Fibroblast of the aortic adventitia (primary cell): ENCODE data around the gene PALM2AKAP2. TPM values are rescaled to one million over a fixed set of nuclear protein-coding genes. Genes with fewer than 3 reads are reported as not detected.
A peak's percentile ranks its signal among the peaks of the same experiment; 100 is the strongest.

Source experiments
- DNase-seq: peaks from one replicate; pipeline ENCODE4 v3.0.0-alpha.2; 2010; ENCODE audit warnings: low read depth
- H3K4me3 ChIP-seq: 2 replicates; pipeline ENCODE4 v1.5.1; 2011; ENCODE audit warnings: low read depth, mild to moderate bottlenecking, control low read depth, low read length, moderate library complexity
- total RNA-seq: library from RNA; depleted of rRNA; stranded (reverse); fragments of >200 nt; gene quantifications from 2 replicates; pipeline ENCODE4 v1.2.3, GENCODE V29; 2012; ENCODE audit warnings: low replicate concordance
- TF ChIP-seq, protein P1 (sequence below): IDR thresholded peaks from 2 replicates; pipeline ENCODE4 v1.5.1; 2011; ENCODE audit warnings: mild to moderate bottlenecking, low read length, control low read depth, inconsistent platforms; ENCODE audit not compliant: insufficient read depth

PALM2AKAP2 gene
- total RNA-seq, 1 donor: 4.2 TPM

DNA sequence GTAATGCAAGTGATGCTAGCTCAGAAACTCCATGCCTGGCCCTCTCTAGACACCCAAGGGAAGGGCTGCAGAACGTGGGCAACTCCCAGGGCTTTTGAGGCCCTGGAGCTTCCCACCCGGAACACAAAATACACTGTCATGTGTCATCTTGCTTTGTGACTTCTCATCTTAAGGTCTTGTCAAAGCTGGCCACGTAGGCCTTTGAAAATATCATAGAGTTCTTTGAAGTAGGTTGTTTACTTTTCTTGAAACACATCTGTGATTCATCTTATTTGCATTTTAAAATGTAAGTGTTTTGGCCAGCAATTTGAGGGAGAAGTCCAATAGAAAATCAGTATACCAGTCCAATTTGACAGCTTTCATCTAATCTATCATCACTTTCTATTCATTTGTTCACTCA lies 40.2 kb upstream of the PALM2AKAP2 start:
- TF ChIP-seq, protein P1, sequence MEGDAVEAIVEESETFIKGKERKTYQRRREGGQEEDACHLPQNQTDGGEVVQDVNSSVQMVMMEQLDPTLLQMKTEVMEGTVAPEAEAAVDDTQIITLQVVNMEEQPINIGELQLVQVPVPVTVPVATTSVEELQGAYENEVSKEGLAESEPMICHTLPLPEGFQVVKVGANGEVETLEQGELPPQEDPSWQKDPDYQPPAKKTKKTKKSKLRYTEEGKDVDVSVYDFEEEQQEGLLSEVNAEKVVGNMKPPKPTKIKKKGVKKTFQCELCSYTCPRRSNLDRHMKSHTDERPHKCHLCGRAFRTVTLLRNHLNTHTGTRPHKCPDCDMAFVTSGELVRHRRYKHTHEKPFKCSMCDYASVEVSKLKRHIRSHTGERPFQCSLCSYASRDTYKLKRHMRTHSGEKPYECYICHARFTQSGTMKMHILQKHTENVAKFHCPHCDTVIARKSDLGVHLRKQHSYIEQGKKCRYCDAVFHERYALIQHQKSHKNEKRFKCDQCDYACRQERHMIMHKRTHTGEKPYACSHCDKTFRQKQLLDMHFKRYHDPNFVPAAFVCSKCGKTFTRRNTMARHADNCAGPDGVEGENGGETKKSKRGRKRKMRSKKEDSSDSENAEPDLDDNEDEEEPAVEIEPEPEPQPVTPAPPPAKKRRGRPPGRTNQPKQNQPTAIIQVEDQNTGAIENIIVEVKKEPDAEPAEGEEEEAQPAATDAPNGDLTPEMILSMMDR: no peak

DNA sequence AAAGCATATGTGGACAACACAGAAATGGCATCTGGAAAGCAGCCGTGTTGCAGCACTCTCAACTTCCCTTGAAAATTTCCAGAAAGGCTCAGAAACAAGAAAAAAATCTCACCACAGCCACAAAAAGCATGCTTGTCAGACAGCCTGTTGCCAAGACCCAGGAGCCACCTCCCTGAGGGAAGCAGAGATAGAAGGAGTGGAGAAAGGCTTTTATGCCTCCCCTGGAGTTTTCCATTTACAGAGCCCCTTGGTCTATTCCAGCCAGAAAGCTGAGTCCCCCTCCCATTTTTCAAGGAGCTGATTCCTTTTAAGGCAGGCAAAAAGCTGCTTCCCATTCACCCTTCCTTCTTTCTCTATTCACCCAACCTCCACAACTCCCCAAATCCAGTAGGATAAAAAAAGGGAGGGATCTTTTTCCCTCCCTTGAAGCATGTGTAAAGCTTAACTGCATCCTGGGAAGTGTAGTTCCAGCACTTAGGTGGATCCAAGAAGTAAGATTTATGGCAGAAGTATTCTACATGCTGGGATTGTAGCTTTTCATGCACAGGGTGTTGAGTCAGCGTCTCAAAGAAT lies 37.1 kb upstream of the PALM2AKAP2 start:
- TF ChIP-seq, protein P1: no peak
- DNase-seq: peak; percentile 18
- H3K4me3 ChIP-seq: no peak overlapping the region

More for the DNA sequence above, 40.2 kb upstream of the PALM2AKAP2 start:
- no peak overlapping the region for H3K4me3 ChIP-seq
- DNase-seq: no peak

DNA sequence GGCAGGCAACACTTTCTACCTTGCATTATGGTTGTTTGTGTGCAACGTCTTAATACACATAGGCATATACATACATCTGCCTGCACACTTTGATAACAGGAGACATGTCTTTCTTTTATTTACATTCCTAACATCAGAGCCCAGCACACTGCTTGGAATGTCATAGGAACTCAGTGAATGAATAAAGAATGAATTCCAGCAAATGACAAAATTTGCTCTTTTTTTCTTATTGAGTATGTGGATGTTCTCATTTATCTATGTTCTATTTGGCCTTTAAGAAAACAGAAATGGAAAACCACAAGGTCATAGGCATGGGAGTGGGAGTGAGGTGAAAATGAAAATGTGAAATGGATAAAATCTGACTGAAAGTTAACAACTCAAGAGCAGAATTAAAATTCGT lies 36.3 kb upstream of the PALM2AKAP2 start:
- DNase-seq: no peak
- TF ChIP-seq, protein P1: no peak
- no peak overlapping the region for H3K4me3 ChIP-seq

DNA sequence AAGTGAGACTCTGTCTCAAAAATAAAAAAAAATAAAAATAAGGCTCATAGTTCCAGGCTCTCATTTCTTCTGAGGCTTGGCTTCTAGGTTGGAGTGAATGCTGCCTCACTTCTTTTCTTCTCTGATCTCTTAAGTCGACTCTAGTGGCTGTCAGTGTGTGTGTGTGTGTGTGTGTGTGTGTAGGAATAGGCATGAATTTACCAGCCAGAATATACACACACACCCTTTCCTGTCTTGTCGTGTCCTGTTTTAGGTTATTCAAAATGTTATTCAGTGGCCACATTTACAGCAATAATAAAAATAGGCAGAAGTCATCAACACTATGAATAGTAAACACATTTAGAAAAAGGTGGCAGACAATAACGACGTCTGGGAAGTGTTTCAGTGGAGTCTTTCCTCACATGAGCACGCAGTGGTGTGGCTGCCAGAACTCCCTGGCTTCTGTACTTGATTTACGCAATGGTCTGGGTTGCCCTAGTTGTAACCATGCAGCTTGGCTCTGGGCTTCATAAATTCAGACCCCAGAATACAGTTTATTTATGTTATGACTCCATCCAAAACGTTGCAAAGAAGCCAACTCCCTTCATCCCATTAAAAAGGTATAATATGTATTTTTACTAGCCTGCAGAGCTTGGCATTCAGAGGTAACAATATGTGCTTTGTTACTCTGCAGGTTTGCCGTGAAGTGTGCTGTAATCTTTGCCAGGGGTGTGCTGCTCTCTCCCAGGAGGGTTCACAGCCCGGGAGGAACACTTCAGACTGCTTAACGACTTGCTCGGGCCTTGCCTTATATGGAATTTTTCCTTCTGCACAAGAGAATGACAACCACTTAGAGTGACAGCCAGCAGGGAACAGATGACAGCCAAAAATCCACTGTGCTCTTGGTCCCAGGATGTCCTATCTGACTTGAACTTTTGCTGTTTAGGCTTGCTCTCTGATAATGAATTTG lies 34.4 kb upstream of the PALM2AKAP2 start:
- peak; percentile 54 for DNase-seq
- TF ChIP-seq, protein P1: no peak
- no peak overlapping the region for H3K4me3 ChIP-seq

DNA sequence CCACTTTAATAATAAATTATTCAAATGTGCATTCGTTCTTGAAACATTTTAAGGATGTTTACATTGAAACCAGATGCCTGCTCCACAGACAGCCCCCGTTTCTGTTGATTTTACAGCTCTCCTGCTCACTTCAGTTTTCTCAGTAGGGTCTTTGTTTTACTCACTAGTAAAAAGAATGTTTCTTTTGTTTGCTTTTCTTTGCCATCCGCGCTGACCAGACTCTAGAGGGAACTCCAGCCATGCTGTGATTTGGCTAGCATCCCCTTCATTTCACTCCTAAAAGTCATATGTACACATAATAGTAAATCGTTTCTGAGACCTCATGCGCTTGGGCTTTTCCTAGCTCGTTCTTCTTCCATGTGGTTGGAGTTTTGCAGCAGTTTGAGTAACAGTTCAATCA lies 28.7 kb upstream of the PALM2AKAP2 start:
- H3K4me3 ChIP-seq: no peak overlapping the region
- TF ChIP-seq, protein P1: no peak
- DNase-seq: no peak

DNA sequence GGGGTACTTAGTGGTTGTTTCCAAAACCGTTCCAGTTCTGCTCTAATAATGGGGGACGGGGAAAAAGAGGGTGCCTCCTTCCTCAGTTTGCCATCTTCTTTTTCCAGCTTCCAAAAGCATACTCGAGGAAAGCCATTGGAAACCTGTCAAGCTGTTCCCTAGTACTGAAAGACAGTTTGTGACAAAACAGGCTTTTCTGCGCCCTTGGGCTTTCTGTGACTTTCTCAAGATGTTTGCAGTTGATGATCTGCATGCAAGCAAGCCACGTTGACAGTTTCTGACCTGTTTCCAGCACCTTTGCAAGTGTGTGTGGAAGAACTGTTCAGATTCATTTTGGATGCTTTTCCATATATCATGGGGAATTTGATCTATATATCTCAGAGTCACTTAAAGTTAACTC lies 26.7 kb upstream of the PALM2AKAP2 start:
- H3K4me3 ChIP-seq: no peak overlapping the region
- DNase-seq: no peak
- TF ChIP-seq, protein P1: no peak
